Stimulated activated CD8-positive, alpha-beta memory T cell treated with anti-CD3 and anti-CD28 coated beads, Interleukin-15, amount 100 ng/mL, for 24 hours (primary cell): ENCODE data around the gene ISM1.
"Not testable (repeated sequence)": the region's sequence is repeated elsewhere in the genome, so short reads cannot be mapped to it uniquely, and the experiment has no call there.

Experiments
- DNase-seq: peaks from one replicate; pipeline ENCODE4 v3.0.0-alpha.2; 2020; ENCODE audit warnings: low read depth

Gene ISM1

GRCh38 chr20:13221673-13222318, 722 bp downstream of the ISM1 start:
- DNase-seq = peak; percentile 14

- no peak for DNase-seq
Observed at GRCh38 chr20:13222319-13222716, 1.2 kb downstream of the ISM1 start.

GRCh38 chr20:13223736-13224520, 2.9 kb downstream of the ISM1 start:
- DNase-seq = no peak

GRCh38 chr20:13226367-13226766, 5.3 kb downstream of the ISM1 start:
- no peak for DNase-seq

- DNase-seq = no peak
Observed at GRCh38 chr20:13228771-13229170, 7.7 kb downstream of the ISM1 start.

- no peak for DNase-seq
Observed at GRCh38 chr20:13229538-13229937, 8.5 kb downstream of the ISM1 start.

- DNase-seq = no peak
Observed at GRCh38 chr20:13231031-13231752, 10.1 kb downstream of the ISM1 start.

- no peak for DNase-seq
Observed at GRCh38 chr20:13232999-13233398, 11.9 kb downstream of the ISM1 start.

- no peak for DNase-seq
Observed at GRCh38 chr20:13234961-13235360, 13.9 kb downstream of the ISM1 start.

GRCh38 chr20:13236360-13236759, 15.3 kb downstream of the ISM1 start:
- not testable (repeated sequence) for DNase-seq

GRCh38 chr20:13236990-13237720, 16.1 kb downstream of the ISM1 start:
- DNase-seq = no peak

GRCh38 chr20:13238001-13238653, 17.1 kb downstream of the ISM1 start:
- no peak for DNase-seq

- no peak for DNase-seq
Observed at GRCh38 chr20:13243826-13244376, 22.8 kb downstream of the ISM1 start.

GRCh38 chr20:13245250-13245723, 24.2 kb downstream of the ISM1 start:
- no peak for DNase-seq

- DNase-seq = no peak
Observed at GRCh38 chr20:13249118-13249797, 28.2 kb downstream of the ISM1 start.

- no peak for DNase-seq
Observed at GRCh38 chr20:13249798-13250170, 28.7 kb downstream of the ISM1 start.

GRCh38 chr20:13250251-13250650, 29.2 kb downstream of the ISM1 start:
- DNase-seq = no peak

- DNase-seq = no peak
Observed at GRCh38 chr20:13251106-13251903, 30.2 kb downstream of the ISM1 start.

- DNase-seq = no peak
Observed at GRCh38 chr20:13251904-13252297, 30.8 kb downstream of the ISM1 start.

- DNase-seq = no peak
Observed at GRCh38 chr20:13255356-13255755, 34.3 kb downstream of the ISM1 start.
